Medulla oblongata (tissue), 1 donor: ENCODE data around the gene MATN1.
"Not testable (repeated sequence)": the region's sequence is repeated elsewhere in the genome, so short reads cannot be mapped to it uniquely, and the experiment has no call there.

ENCODE experiments used
- DNase-seq: peaks from one replicate; pipeline ENCODE4 v3.0.0-alpha.2; 2015; ENCODE audit errors: extremely low spot score

Gene MATN1

DNA sequence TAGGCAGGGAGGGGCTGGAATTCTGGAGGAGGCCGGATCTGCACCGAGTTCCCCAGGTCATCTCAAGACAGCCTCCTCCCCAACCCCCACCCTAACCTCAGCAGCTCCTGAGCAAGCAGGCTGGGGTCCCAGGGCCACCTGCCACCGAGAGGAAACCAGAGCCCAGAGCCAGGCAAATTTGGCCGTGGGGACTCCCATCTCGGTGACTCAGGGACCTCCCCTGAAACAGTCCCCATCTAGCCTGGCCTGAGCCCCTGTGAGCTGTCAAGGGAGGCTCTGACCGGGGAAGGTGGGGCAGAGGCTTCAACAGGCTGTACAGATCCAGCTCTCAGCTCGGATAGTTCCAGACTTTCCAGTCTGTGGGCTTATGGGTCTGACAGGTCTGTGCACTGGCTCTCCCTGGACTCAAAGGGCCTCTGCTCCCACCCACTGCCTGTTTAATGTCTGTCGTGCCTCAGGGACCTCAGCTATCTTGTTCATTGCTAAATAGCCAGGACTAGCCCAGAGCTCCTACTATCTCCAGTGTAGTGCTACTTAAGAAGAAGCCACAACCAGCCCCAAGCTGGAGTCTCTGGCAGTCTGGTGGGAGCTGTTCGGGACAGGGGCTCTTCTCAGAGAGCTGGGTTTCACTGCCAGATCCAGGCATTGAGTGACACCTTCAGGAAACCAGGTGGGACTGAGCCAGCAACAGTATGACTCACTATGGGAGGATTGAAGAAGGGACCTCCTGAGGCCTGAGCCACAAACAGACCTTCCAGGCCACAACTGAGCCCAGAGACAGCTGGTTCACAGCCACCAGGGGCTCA is 25.6 kb downstream of the MATN1 start:
- no peak for DNase-seq

GRCh38 chr1:30696831-30697230 is 26.6 kb downstream of the MATN1 start:
- DNase-seq, result no peak

- DNase-seq, result no peak
Measured at GRCh38 chr1:30695439-30695841, 27.9 kb downstream of the MATN1 start.

- DNase-seq, result no peak
Measured at GRCh38 chr1:30694280-30695175, 28.9 kb downstream of the MATN1 start.

- DNase-seq, result no peak
Measured at GRCh38 chr1:30693822-30694221, 29.6 kb downstream of the MATN1 start.

GRCh38 chr1:30693366-30693765 is 30.0 kb downstream of the MATN1 start:
- DNase-seq, result no peak

DNA sequence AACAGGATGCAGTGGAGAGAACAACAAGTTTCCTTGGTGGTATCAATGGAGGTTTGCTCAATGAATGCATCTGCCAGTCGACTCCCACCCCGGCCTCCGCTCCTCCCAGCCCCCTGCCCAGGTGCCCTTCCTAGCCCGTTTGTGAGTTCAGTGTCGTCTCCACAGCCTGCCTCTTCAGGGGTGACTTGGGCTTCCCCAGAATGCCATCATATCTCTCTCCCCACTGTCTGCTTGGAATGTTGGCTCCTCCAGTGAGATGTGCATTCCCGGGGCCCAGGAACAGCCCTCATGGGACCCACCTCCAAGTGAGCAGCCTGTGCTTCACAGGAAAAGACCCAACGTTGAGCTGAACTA is 30.5 kb downstream of the MATN1 start:
- no peak for DNase-seq

DNA sequence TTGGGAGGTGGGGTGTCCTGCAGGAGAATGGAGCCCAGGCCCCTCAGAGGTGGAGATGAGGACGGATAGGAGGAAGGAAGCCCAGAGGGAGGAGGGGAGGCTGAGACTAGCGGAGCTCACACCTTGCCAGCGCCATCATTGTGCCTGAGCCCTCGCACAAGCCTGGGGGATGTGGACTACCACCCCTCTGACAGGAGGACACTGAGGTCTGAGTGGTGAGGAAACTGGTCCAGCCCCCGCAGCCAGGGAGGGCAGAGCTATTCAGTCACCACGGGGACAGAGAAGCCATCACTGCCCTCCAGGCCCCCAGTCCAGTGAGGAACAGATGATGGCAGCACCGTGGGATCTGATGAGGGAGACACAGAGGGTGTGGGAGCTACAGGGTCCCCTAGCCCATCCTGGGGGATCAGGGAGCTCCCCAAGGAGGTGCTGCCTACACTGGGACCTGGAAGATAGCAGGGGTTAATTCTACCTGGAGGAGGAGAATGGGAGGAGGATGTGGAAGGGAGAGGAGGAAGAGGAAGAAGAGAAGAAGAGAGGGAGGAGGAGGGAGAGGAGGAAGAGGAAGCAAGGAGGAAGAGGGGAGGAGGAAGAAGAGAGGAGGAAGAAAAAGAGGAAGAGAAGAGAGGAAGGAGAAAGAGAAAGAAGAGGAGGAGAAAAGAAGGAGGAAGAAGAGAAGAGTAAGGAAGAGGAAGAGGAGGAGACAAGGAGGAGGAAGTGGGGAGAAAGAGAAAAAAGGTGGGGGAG is 31.0 kb downstream of the MATN1 start:
- no peak for DNase-seq

DNA sequence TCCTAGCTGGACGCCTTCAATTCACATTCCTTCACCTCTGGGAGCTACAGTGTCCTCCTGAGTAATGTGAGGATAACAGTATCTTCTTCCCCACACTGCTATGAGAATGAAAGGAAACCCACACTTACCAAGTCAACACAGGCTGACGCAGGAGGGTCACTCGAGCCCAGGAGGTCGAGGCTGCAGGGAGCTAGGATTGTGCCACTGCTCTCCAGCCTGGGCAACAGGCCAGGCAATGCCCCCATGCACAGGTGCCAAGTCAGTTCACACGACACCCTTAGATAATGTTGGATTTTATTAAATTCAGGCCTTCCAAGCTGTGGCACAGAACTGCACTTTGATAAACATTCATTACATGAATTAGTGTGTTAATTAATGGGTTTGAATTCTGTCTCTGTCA is 31.9 kb downstream of the MATN1 start:
- no peak for DNase-seq

- DNase-seq, result no peak
Measured at GRCh38 chr1:30689901-30690645, 33.3 kb downstream of the MATN1 start.

DNA sequence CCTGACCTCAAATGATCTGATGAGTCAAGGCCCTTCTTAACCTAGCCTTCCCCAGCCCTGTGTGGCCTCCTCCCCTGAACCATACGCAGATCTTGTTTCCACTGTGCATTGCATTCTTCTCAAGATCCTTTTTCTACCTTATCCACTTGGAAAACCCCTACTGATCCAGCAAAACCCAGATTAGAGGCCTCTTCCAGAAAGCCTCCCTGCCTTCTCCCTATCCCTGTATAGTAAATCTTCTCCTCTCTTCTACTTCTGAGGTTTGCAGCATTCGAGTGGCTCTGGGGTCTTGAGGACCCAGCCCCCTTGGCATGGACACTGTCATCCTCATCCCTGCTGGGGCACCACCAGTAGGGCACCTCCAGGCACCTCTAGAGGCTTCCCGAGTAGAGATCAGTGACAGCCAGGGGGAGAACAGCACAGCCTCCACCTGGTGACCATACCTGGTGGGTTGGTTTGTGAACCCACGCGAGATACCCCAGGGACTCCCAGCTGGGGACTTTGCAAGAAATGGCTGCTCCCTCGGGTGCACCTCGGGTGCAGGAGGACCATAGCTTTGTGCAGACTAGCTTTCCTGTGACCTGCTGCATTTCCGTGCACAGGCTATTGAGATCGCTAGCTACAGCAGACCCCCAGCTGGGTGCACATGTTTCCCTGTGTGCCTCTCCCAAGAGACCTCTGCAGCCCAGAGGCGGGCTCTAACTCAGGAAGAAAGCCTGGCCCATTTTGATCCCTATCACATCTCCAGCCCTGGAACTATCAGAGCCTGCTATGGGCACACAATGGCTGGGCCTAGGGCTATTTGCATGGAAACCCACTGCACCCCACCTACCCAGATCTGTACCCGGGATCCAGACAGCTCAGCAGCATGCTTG is 34.2 kb downstream of the MATN1 start:
- DNase-seq, result no peak

GRCh38 chr1:30688516-30688915 is 34.9 kb downstream of the MATN1 start:
- DNase-seq, result not testable (repeated sequence)

DNA sequence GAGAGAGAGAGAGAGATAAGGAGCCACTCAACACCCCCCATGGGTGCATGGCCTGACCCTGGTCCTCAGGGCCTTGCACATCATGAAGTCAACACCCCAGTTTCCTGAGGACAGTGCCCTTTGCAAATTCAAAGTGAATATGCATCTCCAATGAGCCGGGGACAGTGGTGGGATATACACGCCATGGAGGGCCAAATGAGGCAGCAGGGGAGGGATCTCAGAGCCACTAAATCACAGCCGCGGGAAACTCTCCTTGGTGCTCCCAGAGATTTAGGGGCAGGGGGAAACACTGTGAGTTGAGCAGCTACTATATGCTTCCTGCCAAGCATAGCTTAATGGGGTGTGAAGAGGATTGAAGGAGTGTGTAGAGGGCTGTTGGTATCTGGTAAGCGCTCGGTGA is 35.5 kb downstream of the MATN1 start:
- no peak for DNase-seq

GRCh38 chr1:30686236-30686935 is 37.0 kb downstream of the MATN1 start:
- DNase-seq, result no peak

DNA sequence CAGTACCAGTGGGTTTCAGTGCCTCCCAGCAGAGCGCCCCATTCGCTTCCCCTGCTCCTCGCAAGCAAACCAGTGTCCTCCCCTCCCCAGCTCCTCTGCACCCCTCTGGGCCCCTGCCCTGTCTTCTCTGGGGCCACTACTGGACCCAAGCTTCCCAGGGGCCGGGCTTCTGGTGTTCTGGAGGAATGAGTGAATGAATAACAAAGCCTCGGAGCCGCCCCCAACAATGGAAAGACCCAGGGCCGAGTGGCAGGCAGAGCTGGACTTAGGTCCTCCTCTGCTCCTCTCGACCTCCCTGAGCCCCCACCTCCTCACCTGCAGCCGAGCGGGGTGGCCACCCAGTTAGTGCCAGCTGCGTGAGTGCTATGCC is 37.6 kb downstream of the MATN1 start:
- DNase-seq, result no peak

- no peak for DNase-seq
Measured at GRCh38 chr1:30684881-30685795, 38.2 kb downstream of the MATN1 start.

DNA sequence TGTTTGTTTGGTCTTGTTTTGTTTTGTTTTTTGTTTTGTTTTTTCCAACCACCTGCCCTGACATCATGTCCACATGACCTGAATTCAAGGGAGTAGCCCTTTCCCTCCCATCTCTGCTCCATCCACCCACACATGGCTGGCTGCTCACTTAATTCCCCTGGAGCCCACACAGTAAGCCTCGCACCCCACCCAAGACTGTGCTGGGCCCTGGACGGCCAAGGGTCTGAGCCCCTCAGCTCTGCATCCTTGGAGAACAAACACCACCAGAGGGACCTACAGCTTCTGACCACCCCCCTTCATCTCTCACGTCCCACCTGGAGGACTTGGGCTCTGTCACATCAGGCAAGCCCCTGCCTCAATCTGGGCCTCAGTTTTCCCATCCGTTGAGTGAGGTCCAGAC is 39.1 kb downstream of the MATN1 start:
- no peak for DNase-seq

DNA sequence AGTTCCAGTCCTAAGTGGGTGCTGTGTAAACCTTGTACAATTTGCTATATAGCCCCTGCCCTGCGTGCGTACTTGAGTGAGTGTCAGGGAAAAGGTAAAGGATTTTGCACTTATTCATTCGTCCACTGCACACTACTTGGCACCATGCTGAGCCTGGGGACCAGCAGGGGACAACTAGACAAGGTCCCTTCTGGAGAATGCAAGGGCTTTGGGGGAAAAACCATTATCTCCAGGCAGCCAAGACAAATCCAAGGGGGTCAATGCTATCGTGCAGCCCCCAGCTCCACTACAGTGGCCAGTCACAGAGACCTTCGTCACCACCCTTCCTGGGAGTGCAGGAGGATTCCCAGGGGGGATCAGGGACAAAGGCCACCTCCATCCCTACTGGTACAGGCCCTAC is 39.7 kb downstream of the MATN1 start:
- DNase-seq, result no peak
